Endothelial cell of umbilical vein (primary cell): ENCODE results near the gene PROK2. TPM values are rescaled to one million over a fixed set of nuclear protein-coding genes. Genes with fewer than 3 reads are reported as not detected.

Experiments used
- BruUV-seq: library from RNA; stranded (reverse); fragments of 400-500 nt; replicated peaks from 2 replicates; lab custom pipeline; 2021; lab: Mats Ljungman, UMichigan
- CTCF ChIA-PET: fragments of 300-600, 350-600 bp; sonication (Branson Sonifier 250); formaldehyde crosslinking; loops from one replicate; lab custom pipeline; 2021; ENCODE audit warnings: antibody characterized with exemption, inconsistent platforms; lab: Charles Lee
- POLR2A ChIA-PET: fragments of 300-600, 350-600 bp; sonication (Branson Sonifier 250); formaldehyde crosslinking; loops from one replicate; lab custom pipeline; 2021; ENCODE audit warnings: antibody characterized with exemption, inconsistent platforms; lab: Charles Lee
- DNase-seq: peaks from one replicate; pipeline ENCODE4 v3.0.0-alpha.2; 2011; ENCODE audit warnings: low read depth, low spot score
- FAIRE-seq: peaks from 2 replicates; lab custom pipeline; 2011; peaks lifted over from hg19 to GRCh38; lab: Jason Lieb, UNC
- H2AFZ ChIP-seq: 2 replicates; pipeline ENCODE4 v1.6.0; 2012; ENCODE audit warnings: low read depth, low read length, control low read depth, inconsistent platforms
- H3K27ac ChIP-seq: 2 replicates; pipeline ENCODE4 v1.5.1; 2011; ENCODE audit warnings: low read depth, mild to moderate bottlenecking, control low read depth, low read length, moderate library complexity; ENCODE audit not compliant: insufficient read depth
- H3K27me3 ChIP-seq, 2 experiments: 2 replicates each; pipeline versions ENCODE4 v1.6.0 to v1.6.1; 2011; ENCODE audit warnings: low read length in 2 of 2, mixed read lengths in 1 of 2; ENCODE audit not compliant: control insufficient read depth in 2 of 2, insufficient read depth in 2 of 2
- H3K36me3 ChIP-seq, 2 experiments: 2 replicates in 1 of 2; 3 replicates in 1 of 2; pipeline ENCODE4 v1.5.1; 2011; ENCODE audit warnings: low read length in 2 of 2, mild to moderate bottlenecking in 1 of 2, moderate library complexity in 1 of 2; ENCODE audit not compliant: control insufficient read depth in 2 of 2, insufficient read depth in 2 of 2; ENCODE audit errors: extremely low read depth in 1 of 2
- H3K4me1 ChIP-seq: 3 replicates; pipeline ENCODE4 v1.5.1; 2011; ENCODE audit warnings: mild to moderate bottlenecking, low read length; ENCODE audit not compliant: control insufficient read depth, insufficient read depth; ENCODE audit errors: extremely low read depth
- H3K4me2 ChIP-seq: 2 replicates; pipeline ENCODE4 v1.6.1; 2011; ENCODE audit warnings: low read length, control low read depth, mixed read lengths; ENCODE audit not compliant: insufficient read depth
- H3K4me3 ChIP-seq, 3 experiments: fragments of 200-600 bp in 1 of 3; sonication (generic), shearing (Covaris generic) in 1 of 3; replicated peaks in 1 of 3; 2 replicates each; pipeline ENCODE4 v1.5.1; 2011 to 2016; ENCODE audit warnings: control low read depth in 3 of 3, low read length in 3 of 3, mild to moderate bottlenecking in 2 of 3, inconsistent platforms in 1 of 3, low read depth in 1 of 3, moderate library complexity in 1 of 3; ENCODE audit not compliant: insufficient read depth in 1 of 3
- H3K79me2 ChIP-seq: 2 replicates; pipeline ENCODE4 v1.6.0; 2012; ENCODE audit warnings: low read length, inconsistent platforms; ENCODE audit not compliant: control insufficient read depth, insufficient read depth
- H3K9ac ChIP-seq: replicated peaks from 2 replicates; pipeline ENCODE3; 2011; ENCODE audit warnings: low read length, control low read depth; ENCODE audit not compliant: insufficient read depth; ENCODE audit errors: extremely low read depth
- H3K9me1 ChIP-seq: replicated peaks from 3 replicates; pipeline ENCODE4 v1.6.0; 2011; ENCODE audit warnings: mild to moderate bottlenecking, low read length; ENCODE audit not compliant: control insufficient read depth, insufficient read depth; ENCODE audit errors: extremely low read depth
- H3K9me3 ChIP-seq: replicated peaks from 2 replicates; pipeline ENCODE4 v1.5.1; 2012; ENCODE audit warnings: low read length, inconsistent platforms; ENCODE audit not compliant: control insufficient read depth, insufficient read depth
- H4K20me1 ChIP-seq: replicated peaks from 2 replicates; pipeline ENCODE3; 2011; ENCODE audit warnings: mild to moderate bottlenecking, low read length; ENCODE audit not compliant: control insufficient read depth, insufficient read depth; ENCODE audit errors: extremely low read depth
- EZH2 ChIP-seq: IDR thresholded peaks from 2 replicates; pipeline ENCODE4 v1.6.1; 2012; ENCODE audit warnings: borderline replicate concordance, low read depth, mild to moderate bottlenecking, moderate library complexity, low read length, inconsistent platforms; ENCODE audit not compliant: severe bottlenecking
- FOS ChIP-seq: IDR thresholded peaks from 2 replicates; pipeline ENCODE4 v1.6.1; 2011; ENCODE audit warnings: mild to moderate bottlenecking, low read length, moderate library complexity, borderline replicate concordance; ENCODE audit not compliant: insufficient read depth
- GATA2 ChIP-seq: IDR thresholded peaks from 2 replicates; pipeline ENCODE4 v1.7.0; 2011; ENCODE audit warnings: low read depth, mild to moderate bottlenecking, moderate library complexity, mixed read lengths, low read length; ENCODE audit not compliant: insufficient read length, insufficient read depth
- JUN ChIP-seq: IDR thresholded peaks from 2 replicates; pipeline ENCODE4 v1.6.1; 2011; ENCODE audit warnings: borderline replicate concordance, low read depth; ENCODE audit not compliant: insufficient read length, insufficient read depth
- MYC ChIP-seq: IDR thresholded peaks from one replicate; pipeline ENCODE4 v1.6.1; 2011; ENCODE audit warnings: mild to moderate bottlenecking, low read depth, low read length
- POLR2A ChIP-seq: IDR thresholded peaks from 2 replicates; pipeline ENCODE4 v1.6.1; 2012; ENCODE audit warnings: low read depth, mild to moderate bottlenecking, control low read depth, low read length
- POLR2AphosphoS5 ChIP-seq: IDR thresholded peaks from 2 replicates; pipeline ENCODE4 v1.6.1; 2012; ENCODE audit warnings: low read depth, mild to moderate bottlenecking, control low read depth, low read length, moderate library complexity; ENCODE audit not compliant: insufficient read depth
- dilution Hi-C: fragments of 300-500 bp; cut with MboI; formaldehyde crosslinking; loops from one replicate; pipeline ENCODE4 v1.15.0; 2019; ENCODE audit warnings: low sequenced_read_pairs; ENCODE audit not compliant: extremely low pct_ligation_motif_present
- intact Hi-C: fragments of 100-400 bp; cut with micrococcal nuclease; formaldehyde crosslinking; loops from one replicate; pipeline ENCODE4 v1.10.0; 2022
- polyA plus RNA-seq, 4 experiments: library from polyadenylated mRNA; depleted of rRNA in 3 of 4; stranded (reverse) in 3 of 4; unstranded in 1 of 4; fragments of >200 nt; gene quantifications; 2 replicates each; pipeline versions ENCODE4 v1.2.1 to v1.2.3, GENCODE V29; 2011 to 2012; ENCODE audit warnings: missing spikeins in 1 of 4
- total RNA-seq: library from RNA; stranded (reverse); gene quantifications from 2 replicates; pipeline ENCODE4 v1.2.3, GENCODE V29; 2021
- TF ChIP-seq, protein P1 (sequence below): IDR thresholded peaks from 2 replicates; pipeline ENCODE4 v1.6.1; 2011; ENCODE audit not compliant: insufficient read depth, insufficient read length
- TF ChIP-seq, protein P2 (sequence below), 2 donors: IDR thresholded peaks; 1 replicate in 1 of 2; 2 replicates in 1 of 2; pipeline ENCODE4 v1.5.1; 2011; ENCODE audit warnings: low read length in 2 of 2, mild to moderate bottlenecking in 2 of 2, moderate library complexity in 2 of 2, control low read depth in 1 of 2, inconsistent platforms in 1 of 2, low read depth in 1 of 2; ENCODE audit not compliant: insufficient read depth in 1 of 2; ENCODE audit errors: extremely low read depth in 1 of 2

PROK2 gene
- total and polyA plus RNA-seq, 2 donors (not counting 3 experiments of a cell fraction or from before 2014, with no cell fraction given) = not detected

DNA sequence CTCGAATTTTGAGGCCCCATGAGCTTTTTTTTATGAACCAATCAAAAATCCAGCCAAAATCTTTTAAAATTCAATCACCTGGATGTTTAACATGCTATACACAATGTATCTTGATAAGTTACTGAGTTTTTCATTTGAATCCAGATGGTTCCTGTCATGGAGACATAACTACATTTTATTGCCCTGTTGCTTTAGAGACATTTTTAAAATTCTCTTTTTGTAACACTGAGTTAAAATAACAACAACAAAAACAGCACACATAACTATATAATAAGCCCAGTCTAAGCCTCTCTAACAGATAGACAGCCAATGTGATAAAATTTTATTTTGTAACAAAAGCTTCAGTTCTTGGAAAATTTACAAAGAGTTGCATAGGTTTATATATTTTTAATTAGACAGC lies 1.8 kb downstream of the PROK2 start:
- CTCF ChIA-PET = no interaction called here
- H3K79me2 ChIP-seq = no peaks in the 10 kb centered on the region
- H2AFZ ChIP-seq = no peak overlapping the region
- dilution Hi-C loops = no loop called here
- no peak overlapping the region for H3K4me3 ChIP-seq
- POLR2A ChIA-PET = no interaction called here
- H3K9me1 ChIP-seq = no peaks in the 10 kb centered on the region
- H3K4me2 ChIP-seq = no peak overlapping the region
- FAIRE-seq (no peak), DNase-seq (no peak)
- no peak overlapping the region for H3K27ac ChIP-seq
- no peaks in the 10 kb centered on the region for H4K20me1 ChIP-seq
- H3K9ac ChIP-seq = no peak overlapping the region
- intact Hi-C loops = no loop called here
- H3K9me3 ChIP-seq = no peaks in the 10 kb centered on the region
- peaks cover 38 to 90% of the 10 kb centered on the region in 2 experiments for H3K27me3 ChIP-seq
- TF ChIP-seq, protein P1, sequence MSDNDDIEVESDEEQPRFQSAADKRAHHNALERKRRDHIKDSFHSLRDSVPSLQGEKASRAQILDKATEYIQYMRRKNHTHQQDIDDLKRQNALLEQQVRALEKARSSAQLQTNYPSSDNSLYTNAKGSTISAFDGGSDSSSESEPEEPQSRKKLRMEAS = no peak
- no peak for TF ChIP-seq POLR2AphosphoS5
- no peak for TF ChIP-seq GATA2
- TF ChIP-seq POLR2A = no peak
- TF ChIP-seq FOS = no peak
- TF ChIP-seq MYC = no peak
- no peak for TF ChIP-seq EZH2
- no peak for TF ChIP-seq JUN
- TF ChIP-seq, protein P2, sequence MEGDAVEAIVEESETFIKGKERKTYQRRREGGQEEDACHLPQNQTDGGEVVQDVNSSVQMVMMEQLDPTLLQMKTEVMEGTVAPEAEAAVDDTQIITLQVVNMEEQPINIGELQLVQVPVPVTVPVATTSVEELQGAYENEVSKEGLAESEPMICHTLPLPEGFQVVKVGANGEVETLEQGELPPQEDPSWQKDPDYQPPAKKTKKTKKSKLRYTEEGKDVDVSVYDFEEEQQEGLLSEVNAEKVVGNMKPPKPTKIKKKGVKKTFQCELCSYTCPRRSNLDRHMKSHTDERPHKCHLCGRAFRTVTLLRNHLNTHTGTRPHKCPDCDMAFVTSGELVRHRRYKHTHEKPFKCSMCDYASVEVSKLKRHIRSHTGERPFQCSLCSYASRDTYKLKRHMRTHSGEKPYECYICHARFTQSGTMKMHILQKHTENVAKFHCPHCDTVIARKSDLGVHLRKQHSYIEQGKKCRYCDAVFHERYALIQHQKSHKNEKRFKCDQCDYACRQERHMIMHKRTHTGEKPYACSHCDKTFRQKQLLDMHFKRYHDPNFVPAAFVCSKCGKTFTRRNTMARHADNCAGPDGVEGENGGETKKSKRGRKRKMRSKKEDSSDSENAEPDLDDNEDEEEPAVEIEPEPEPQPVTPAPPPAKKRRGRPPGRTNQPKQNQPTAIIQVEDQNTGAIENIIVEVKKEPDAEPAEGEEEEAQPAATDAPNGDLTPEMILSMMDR (IDR thresholded peaks at IDR 0.05; ENCODE audit: extremely low read depth in 1 of 2, insufficient read depth in 1 of 2, low read depth in 1 of 2, low read length in 2 of 2) = no peak
- no peaks in the 10 kb centered on the region for H3K4me1 ChIP-seq
- H3K36me3 ChIP-seq = no peaks in the 10 kb centered on the region
- no TSS peak for BruUV-seq
